Gastroesophageal sphincter (tissue), 4 donors: ENCODE measurements around the gene MOV10. TPM values are rescaled to one million over a fixed set of nuclear protein-coding genes. Genes with fewer than 3 reads are reported as not detected.

Source experiments
- ATAC-seq: fragments of 150-250 bp; one replicate; pipeline ENCODE4 v1.9.1; 2016; ENCODE audit warnings: mild to moderate bottlenecking, moderate library complexity
- H3K27ac ChIP-seq, 4 donors: fragments of 200-600 bp; sonication (generic) in 3 of 4; 1 replicate in 3 of 4; 2 replicates in 1 of 4; pipeline ENCODE4 v1.5.1; 2016 to 2019
- H3K27me3 ChIP-seq: fragments of 200-600 bp; sonication (generic); one replicate; pipeline ENCODE4 v1.5.1; 2019
- H3K36me3 ChIP-seq, 2 donors: fragments of 200-600 bp; sonication (generic); one replicate each; pipeline ENCODE4 v1.5.1; 2019; ENCODE audit warnings: control low read depth in 1 of 2
- H3K4me1 ChIP-seq, 3 donors: fragments of 200-600 bp; sonication (generic); 1 replicate in 2 of 3; 2 replicates in 1 of 3; pipeline ENCODE4 v1.5.1; 2016 to 2019; ENCODE audit warnings: control low read depth in 2 of 3
- H3K4me3 ChIP-seq, 2 donors: fragments of 200-600 bp; sonication (generic); one replicate each; pipeline ENCODE4 v1.5.1; 2019; ENCODE audit warnings: mild to moderate bottlenecking in 1 of 2, moderate library complexity in 1 of 2
- H3K9me3 ChIP-seq, 3 donors: fragments of 200-600 bp; sonication (generic); one replicate each; pipeline ENCODE4 v1.5.1; 2017 to 2019; ENCODE audit warnings: control low read depth in 2 of 3
- EP300 ChIP-seq: sonication (generic); formaldehyde crosslinking; IDR thresholded peaks from one replicate; pipeline ENCODE4 v1.6.1; 2017; ENCODE audit warnings: antibody characterized with exemption, mild to moderate bottlenecking
- POLR2A ChIP-seq, 2 donors: fragments of 450-650 bp; IDR thresholded peaks; one replicate each; pipeline ENCODE4 v1.6.1; 2017; ENCODE audit warnings: antibody characterized with exemption in 2 of 2, mild to moderate bottlenecking in 2 of 2, moderate library complexity in 1 of 2
- POLR2AphosphoS5 ChIP-seq: sonication (generic); formaldehyde crosslinking; IDR thresholded peaks from one replicate; pipeline ENCODE4 v1.6.1; 2017; ENCODE audit warnings: antibody characterized with exemption
- WGBS, 2 donors: methylation state at CpG; one replicate each; pipeline ENCODE4 v1.1.5; 2018; ENCODE audit warnings: low coverage in 1 of 2; 5-methylcytosine and 5-hydroxymethylcytosine counted together
- total RNA-seq, 4 donors: library from RNA; depleted of rRNA; stranded (reverse); fragments of >200 nt; gene quantifications; one replicate each; pipeline ENCODE4 v1.1.0, GENCODE V29; 2016
- TF ChIP-seq, protein P1 (sequence below), 4 experiments: fragments of 200-600 bp in 2 of 4; fragments of 450-650 bp in 2 of 4; sonication (generic) in 1 of 4; IDR thresholded peaks; one replicate each; pipeline ENCODE4 v1.5.1; 2017 to 2019; ENCODE audit warnings: antibody characterized with exemption in 4 of 4, mild to moderate bottlenecking in 2 of 4, moderate library complexity in 2 of 4

The MOV10 gene
- total RNA-seq, 4 donors from 2014 or later = 13.4 to 25.3 (median 18.8) TPM

DNA sequence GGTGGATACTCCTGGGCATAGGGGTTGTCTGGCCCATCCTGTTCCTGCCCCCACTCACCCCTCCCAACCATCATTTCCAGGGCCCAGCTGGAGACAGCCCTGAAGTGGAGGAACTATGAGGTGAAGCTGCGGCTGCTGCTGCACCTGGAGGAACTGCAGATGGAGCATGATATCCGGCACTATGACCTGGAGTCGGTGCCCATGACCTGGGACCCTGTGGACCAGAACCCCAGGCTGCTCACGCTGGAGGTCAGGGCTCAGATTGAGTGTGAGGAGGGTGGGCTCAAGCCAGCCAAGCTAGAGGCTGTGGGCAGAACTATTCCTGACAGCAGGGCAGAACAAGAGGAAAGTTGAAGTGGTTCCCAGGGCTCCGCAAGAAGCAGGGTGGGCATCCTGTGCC lies 18.2 kb downstream of the MOV10 start:
- 100% methylated on average over 1 of the region's 5 CpGs; no CpG with 5 or more reads in 1 of the 2 donors for WGBS, 2 donors
- Histone ChIP-seq H3K9me3 (no peaks in the 10 kb centered on the region), H3K27ac (no peak overlapping the region), H3K4me3 (no peak overlapping the region), H3K36me3 (peaks cover 0 to 100% of the 10 kb centered on the region in 2 donors), H3K4me1 (peaks cover 0 to 22% (median 3%) of the 10 kb centered on the region in 3 donors), H3K27me3 (no peaks in the 10 kb centered on the region)
- ATAC-seq = no peak
- no peak for TF ChIP-seq POLR2AphosphoS5
- no peak for TF ChIP-seq POLR2A (IDR thresholded peaks at IDR 0.05)
- TF ChIP-seq, protein P1, sequence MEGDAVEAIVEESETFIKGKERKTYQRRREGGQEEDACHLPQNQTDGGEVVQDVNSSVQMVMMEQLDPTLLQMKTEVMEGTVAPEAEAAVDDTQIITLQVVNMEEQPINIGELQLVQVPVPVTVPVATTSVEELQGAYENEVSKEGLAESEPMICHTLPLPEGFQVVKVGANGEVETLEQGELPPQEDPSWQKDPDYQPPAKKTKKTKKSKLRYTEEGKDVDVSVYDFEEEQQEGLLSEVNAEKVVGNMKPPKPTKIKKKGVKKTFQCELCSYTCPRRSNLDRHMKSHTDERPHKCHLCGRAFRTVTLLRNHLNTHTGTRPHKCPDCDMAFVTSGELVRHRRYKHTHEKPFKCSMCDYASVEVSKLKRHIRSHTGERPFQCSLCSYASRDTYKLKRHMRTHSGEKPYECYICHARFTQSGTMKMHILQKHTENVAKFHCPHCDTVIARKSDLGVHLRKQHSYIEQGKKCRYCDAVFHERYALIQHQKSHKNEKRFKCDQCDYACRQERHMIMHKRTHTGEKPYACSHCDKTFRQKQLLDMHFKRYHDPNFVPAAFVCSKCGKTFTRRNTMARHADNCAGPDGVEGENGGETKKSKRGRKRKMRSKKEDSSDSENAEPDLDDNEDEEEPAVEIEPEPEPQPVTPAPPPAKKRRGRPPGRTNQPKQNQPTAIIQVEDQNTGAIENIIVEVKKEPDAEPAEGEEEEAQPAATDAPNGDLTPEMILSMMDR (IDR thresholded peaks at IDR 0.05) = no peak
- no peak for TF ChIP-seq EP300

DNA sequence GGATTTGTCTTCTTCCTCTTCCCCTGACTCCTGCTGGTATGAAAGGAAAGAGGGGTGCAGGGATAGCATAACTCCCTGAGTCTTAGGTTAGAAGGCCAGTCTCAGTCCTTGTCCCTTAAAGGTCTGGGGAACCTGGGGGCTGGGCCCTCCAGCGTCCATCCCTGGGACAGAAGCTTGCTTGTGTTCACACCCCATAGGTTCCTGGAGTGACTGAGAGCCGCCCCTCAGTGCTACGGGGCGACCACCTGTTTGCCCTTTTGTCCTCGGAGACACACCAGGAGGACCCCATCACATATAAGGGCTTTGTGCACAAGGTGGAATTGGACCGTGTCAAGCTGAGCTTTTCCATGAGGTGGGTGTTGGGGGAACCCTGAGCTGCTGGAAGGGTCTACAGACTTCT lies 19.4 kb downstream of the MOV10 start:
- ATAC-seq = no peak
- Histone ChIP-seq H3K27me3 (no peaks in the 10 kb centered on the region), H3K4me1 (peaks cover 0 to 22% (median under 1%) of the 10 kb centered on the region in 3 donors), H3K4me3 (no peak overlapping the region), H3K36me3 (peaks cover 0 to 100% of the 10 kb centered on the region in 2 donors), H3K27ac (no peak overlapping the region), H3K9me3 (no peaks in the 10 kb centered on the region)
- WGBS, 2 donors = no CpG with 5 or more reads among the region's 6 CpGs
- TF ChIP-seq POLR2A (IDR thresholded peaks at IDR 0.05) = no peak
- no peak for TF ChIP-seq EP300
- TF ChIP-seq, protein P1 (IDR thresholded peaks at IDR 0.05) = no peak
- TF ChIP-seq POLR2AphosphoS5 = no peak

DNA sequence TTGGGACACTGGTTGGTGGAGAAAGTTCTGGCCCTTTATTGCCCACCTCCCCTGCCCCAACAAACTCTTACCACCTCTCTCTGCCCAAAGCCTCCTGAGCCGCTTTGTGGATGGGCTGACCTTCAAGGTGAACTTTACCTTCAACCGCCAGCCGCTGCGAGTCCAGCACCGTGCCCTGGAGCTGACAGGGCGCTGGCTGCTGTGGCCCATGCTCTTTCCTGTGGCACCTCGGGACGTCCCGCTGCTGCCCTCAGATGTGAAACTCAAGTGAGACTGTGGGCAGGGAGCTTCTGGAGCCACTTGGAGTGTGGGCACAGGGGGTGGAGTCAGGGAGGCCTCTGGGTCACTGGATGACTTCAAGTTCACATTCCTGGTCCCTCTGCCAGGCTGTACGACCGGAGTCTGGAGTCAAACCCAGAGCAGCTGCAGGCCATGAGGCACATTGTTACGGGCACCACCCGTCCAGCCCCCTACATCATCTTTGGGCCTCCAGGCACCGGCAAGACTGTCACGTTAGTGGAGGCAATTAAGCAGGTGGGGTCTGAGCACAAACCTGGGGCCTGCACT lies 20.0 kb downstream of the MOV10 start:
- H3K4me3 ChIP-seq = no peak overlapping the region
- peaks cover 0 to 99% of the 10 kb centered on the region in 2 donors for H3K36me3 ChIP-seq
- ATAC-seq = no peak
- H3K27ac ChIP-seq = no peak overlapping the region
- TF ChIP-seq EP300 = no peak
- TF ChIP-seq, protein P1 (IDR thresholded peaks at IDR 0.05) = no peak
- no peak for TF ChIP-seq POLR2A (IDR thresholded peaks at IDR 0.05)
- TF ChIP-seq POLR2AphosphoS5 = no peak
- H3K4me1 ChIP-seq = peaks cover 0 to 23% (median 7%) of the 10 kb centered on the region in 3 donors
- no peaks in the 10 kb centered on the region for H3K27me3 ChIP-seq
- H3K9me3 ChIP-seq = no peaks in the 10 kb centered on the region
- 80 to 83% methylated on average over 1 to 4 of the region's 15 CpGs for WGBS, 2 donors

DNA sequence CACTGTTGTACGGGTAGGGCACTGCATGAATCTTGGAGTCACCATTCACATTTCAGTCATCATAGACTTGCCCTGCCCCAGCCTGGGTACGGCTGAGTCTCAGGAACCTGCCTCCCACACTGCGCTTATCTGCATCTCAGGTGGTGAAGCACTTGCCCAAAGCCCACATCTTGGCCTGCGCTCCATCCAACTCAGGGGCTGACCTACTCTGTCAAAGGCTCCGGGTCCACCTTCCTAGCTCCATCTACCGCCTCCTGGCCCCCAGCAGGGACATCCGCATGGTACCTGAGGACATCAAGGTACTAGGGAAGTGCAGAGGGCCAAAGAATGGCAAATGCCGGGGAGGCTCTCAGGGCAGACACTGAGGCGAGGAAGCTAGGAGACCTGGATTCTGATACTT lies 20.8 kb downstream of the MOV10 start:
- 88 to 100% methylated on average over 1 to 2 of the region's 9 CpGs for WGBS, 2 donors
- ATAC-seq = no peak
- Histone ChIP-seq H3K4me1 (peaks cover 0 to 31% (median 15%) of the 10 kb centered on the region in 3 donors), H3K36me3 (peaks cover 0 to 93% of the 10 kb centered on the region in 2 donors), H3K9me3 (no peaks in the 10 kb centered on the region), H3K27me3 (no peaks in the 10 kb centered on the region), H3K27ac (no peak overlapping the region), H3K4me3 (no peak overlapping the region)
- TF ChIP-seq POLR2A (IDR thresholded peaks at IDR 0.05) = no peak
- TF ChIP-seq, protein P1 (IDR thresholded peaks at IDR 0.05) = no peak

DNA sequence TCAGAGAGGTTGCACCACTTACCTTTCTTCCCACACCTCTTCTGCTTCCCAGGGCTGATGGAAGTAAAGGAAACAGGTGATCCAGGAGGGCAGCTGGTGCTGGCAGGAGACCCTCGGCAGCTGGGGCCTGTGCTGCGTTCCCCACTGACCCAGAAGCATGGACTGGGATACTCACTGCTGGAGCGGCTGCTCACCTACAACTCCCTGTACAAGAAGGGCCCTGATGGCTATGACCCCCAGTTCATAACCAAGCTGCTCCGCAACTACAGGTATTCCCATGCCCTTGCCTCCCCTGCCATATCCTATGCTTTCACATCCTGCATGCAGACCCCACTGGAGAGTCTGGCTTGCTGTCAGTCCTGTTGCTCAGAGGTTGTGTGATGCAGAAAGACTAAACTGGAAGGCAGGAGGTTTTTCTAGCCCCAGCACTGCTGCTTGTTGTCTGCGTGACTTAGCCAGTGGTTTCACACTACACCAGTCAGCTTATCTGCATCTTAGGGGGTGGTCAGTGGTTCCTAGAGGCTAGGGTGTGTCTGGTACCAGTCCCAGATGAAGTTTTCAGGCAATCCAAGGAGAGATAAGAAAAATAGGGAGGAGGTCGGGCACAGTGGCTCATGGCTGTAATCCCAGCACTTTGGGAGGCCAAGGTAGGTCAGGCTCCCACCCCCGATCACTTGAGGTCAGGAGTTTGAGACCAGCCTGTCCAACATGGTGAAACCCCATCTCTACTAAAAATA lies 22.3 kb downstream of the MOV10 start:
- TF ChIP-seq EP300 = no peak
- TF ChIP-seq POLR2A (IDR thresholded peaks at IDR 0.05) = no peak
- TF ChIP-seq, protein P1 (IDR thresholded peaks at IDR 0.05) = no peak
- no peak for TF ChIP-seq POLR2AphosphoS5
- H3K36me3 ChIP-seq = peaks cover 0 to 85% of the 10 kb centered on the region in 2 donors

More for the DNA sequence above, 22.3 kb downstream of the MOV10 start:
- no peak for ATAC-seq
- Histone ChIP-seq H3K4me1 (peaks cover 5 to 46% (median 30%) of the 10 kb centered on the region in 3 donors), H3K9me3 (no peaks in the 10 kb centered on the region), H3K27me3 (no peaks in the 10 kb centered on the region), H3K4me3 (no peak overlapping the region), H3K27ac (peak overlapping the region in 1 of 4 donors; percentile 100)
- 89% methylated on average over 3 of the region's 7 CpGs; no CpG with 5 or more reads in 1 of the 2 donors for WGBS, 2 donors
